PC-9 (cell line): ENCODE data around the gene SDF2L1. TPM values are rescaled to one million over a fixed set of nuclear protein-coding genes. Genes with fewer than 3 reads are reported as not detected.

Source experiments
- BruUV-seq: library from RNA; stranded (reverse); fragments of 400-500 nt; replicated peaks from 2 replicates; lab custom pipeline; 2021; lab: Mats Ljungman, UMichigan
- CTCF ChIA-PET: fragments of 300-600 bp; sonication (Branson Sonifier 250); formaldehyde crosslinking; loops from one replicate; lab custom pipeline; 2022; ENCODE audit warnings: antibody characterized with exemption; lab: Charles Lee
- POLR2A ChIA-PET: fragments of 300-600 bp; sonication (Branson Sonifier 250); formaldehyde crosslinking; loops from one replicate; lab custom pipeline; 2022; ENCODE audit warnings: antibody characterized with exemption; ENCODE audit not compliant: unreplicated experiment; lab: Charles Lee
- DNase-seq, 2 experiments: peaks; one replicate each; pipeline versions ENCODE4 v3.0.0 to v3.0.0-alpha.2; 2015 to 2022; ENCODE audit warnings: mixed read lengths in 1 of 2
- H2AFZ ChIP-seq: fragments of 200-600 bp; sonication (generic); 2 replicates; pipeline ENCODE4 v1.8.1; 2017; ENCODE audit warnings: antibody characterized with exemption
- H3F3A ChIP-seq: fragments of 200-600 bp; sonication (generic); 2 replicates; pipeline ENCODE4 v1.8.1; 2017; ENCODE audit warnings: antibody characterized with exemption, mild to moderate bottlenecking, low read depth; ENCODE audit not compliant: insufficient read depth
- H3K27ac ChIP-seq: fragments of 200-600 bp; sonication (generic); 2 replicates; pipeline ENCODE4 v1.6.1; 2016; ENCODE audit warnings: mixed run types
- H3K27me3 ChIP-seq: fragments of 200-600 bp; sonication (generic); 2 replicates; pipeline ENCODE4 v1.6.1; 2016; ENCODE audit warnings: low read depth, mixed run types; ENCODE audit not compliant: insufficient read depth
- H3K36me3 ChIP-seq: fragments of 200-600 bp; sonication (generic); 2 replicates; pipeline ENCODE4 v1.6.1; 2016; ENCODE audit warnings: low read depth, mixed run types
- H3K4me1 ChIP-seq: fragments of 200-600 bp; sonication (generic); replicated peaks from 2 replicates; pipeline ENCODE4 v1.6.1; 2016; ENCODE audit warnings: mixed run types; ENCODE audit not compliant: insufficient read depth
- H3K4me2 ChIP-seq: fragments of 200-600 bp; sonication (generic); 2 replicates; pipeline ENCODE4 v1.6.1; 2017; ENCODE audit warnings: mixed run types
- H3K4me3 ChIP-seq: fragments of 200-600 bp; sonication (generic); 2 replicates; pipeline ENCODE4 v1.6.1; 2016; ENCODE audit warnings: mixed run types
- H3K79me2 ChIP-seq: fragments of 200-600 bp; sonication (generic); 2 replicates; pipeline ENCODE4 v1.6.1; 2017; ENCODE audit warnings: low read depth, mixed run types
- H3K9me2 ChIP-seq: fragments of 200-600 bp; sonication (generic); 2 replicates; pipeline ENCODE4 v1.8.1; 2017; ENCODE audit warnings: mild to moderate bottlenecking; ENCODE audit not compliant: insufficient read depth
- H3K9me3 ChIP-seq: fragments of 200-600 bp; sonication (generic); 2 replicates; pipeline ENCODE4 v1.8.1; 2016; ENCODE audit warnings: low read depth; ENCODE audit not compliant: insufficient read depth
- H4K20me1 ChIP-seq: fragments of 200-600 bp; sonication (generic); 2 replicates; pipeline ENCODE4 v1.8.1; 2017; ENCODE audit not compliant: insufficient read depth
- EZH2 ChIP-seq: fragments of 200-600 bp; sonication (generic); IDR thresholded peaks from 2 replicates; pipeline ENCODE4 v1.8.0; 2017; ENCODE audit warnings: antibody characterized with exemption, low read depth
- intact Hi-C: fragments of 100-400 bp; cut with micrococcal nuclease; formaldehyde crosslinking; loops from one replicate; pipeline ENCODE4 v1.10.0; 2022; ENCODE audit not compliant: unreplicated experiment
- total RNA-seq: library from RNA; stranded (reverse); gene quantifications from 2 replicates; pipeline ENCODE4 v1.2.3, GENCODE V29; 2021
- TF ChIP-seq, protein P1 (sequence below): fragments of 200-600 bp; sonication (generic); conservative IDR thresholded peaks from 2 replicates; pipeline ENCODE4 v1.6.1; 2017; ENCODE audit warnings: mixed run types, antibody characterized with exemption, mild to moderate bottlenecking, moderate library complexity

SDF2L1 gene
- total RNA-seq, 1 experiment from 2014 or later = 22.5 TPM

DNA sequence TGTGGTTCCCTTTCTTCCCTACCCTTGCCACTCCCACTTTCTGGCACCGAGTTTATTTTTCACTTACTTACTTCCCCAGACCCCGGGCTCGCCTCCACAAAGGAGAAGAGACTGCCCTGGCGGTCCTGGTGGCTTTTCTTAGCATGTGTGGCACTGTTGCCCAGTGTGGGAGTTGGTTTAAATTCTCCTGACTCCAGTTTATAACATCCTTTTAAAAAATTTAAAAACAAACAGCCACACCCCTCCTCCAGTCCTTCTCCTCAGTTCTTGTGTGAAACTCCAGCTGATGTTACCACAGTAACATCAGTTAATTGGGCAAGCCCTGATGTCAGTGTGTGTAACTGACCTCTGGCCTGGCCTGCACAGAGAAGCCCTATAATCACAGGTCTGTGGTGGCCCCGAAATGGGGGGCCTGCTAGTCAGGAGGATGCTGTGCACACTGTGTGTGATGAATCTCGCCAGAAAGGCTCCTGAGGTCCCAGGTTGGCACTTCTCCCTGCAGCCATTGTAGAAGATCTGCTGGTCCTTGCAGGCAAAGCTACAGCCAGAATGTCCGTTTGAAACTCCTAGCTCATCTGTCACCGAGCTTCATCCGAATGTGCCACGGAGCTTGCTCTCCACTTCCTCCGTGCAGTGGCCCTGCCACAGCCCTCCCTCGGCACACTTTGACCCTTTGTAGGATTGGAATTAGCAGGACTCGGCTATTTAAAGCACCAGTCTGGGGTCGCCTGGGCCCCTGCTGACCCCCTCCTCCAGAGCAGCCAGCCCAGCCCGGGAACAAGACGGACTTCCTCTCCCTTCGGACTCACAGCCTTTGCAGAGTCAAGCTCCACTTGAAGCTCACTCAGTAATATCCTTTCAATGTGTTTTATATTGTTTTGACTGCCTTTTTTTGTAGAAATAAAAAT, 19.8 kb upstream of the SDF2L1 start:
- peaks cover 54% of the 10 kb centered on the region for H4K20me1 ChIP-seq
- POLR2A ChIA-PET = interaction anchor here (0.6 kb wide), 1 partner anchor 19 kb away, joined by 3 read pairs; no protein-coding TSS in a partner anchor

GRCh38 chr22:21622919-21623647, 19.0 kb upstream of the SDF2L1 start:
- ChIA-PET POLR2A (no interaction called here), CTCF (no interaction called here)
- Histone ChIP-seq H3K4me3 (no peak overlapping the region), H3K9me2 (no peaks in the 10 kb centered on the region), H3K4me2 (no peak overlapping the region), H3K36me3 (no peaks in the 10 kb centered on the region), H3F3A (peaks cover 48% of the 10 kb centered on the region), H3K9me3 (no peaks in the 10 kb centered on the region), H3K27ac (no peak overlapping the region), H3K4me1 (peaks cover 1% of the 10 kb centered on the region; the same call in 1 of the 2 replicates), H2AFZ (no peak overlapping the region), H4K20me1 (peaks cover 61% of the 10 kb centered on the region), H3K27me3 (no peaks in the 10 kb centered on the region), H3K79me2 (peaks cover 27% of the 10 kb centered on the region)
- no TSS peak for BruUV-seq
- intact Hi-C loops = no loop called here
- TF ChIP-seq EZH2 = no peak
- TF ChIP-seq, protein P1, sequence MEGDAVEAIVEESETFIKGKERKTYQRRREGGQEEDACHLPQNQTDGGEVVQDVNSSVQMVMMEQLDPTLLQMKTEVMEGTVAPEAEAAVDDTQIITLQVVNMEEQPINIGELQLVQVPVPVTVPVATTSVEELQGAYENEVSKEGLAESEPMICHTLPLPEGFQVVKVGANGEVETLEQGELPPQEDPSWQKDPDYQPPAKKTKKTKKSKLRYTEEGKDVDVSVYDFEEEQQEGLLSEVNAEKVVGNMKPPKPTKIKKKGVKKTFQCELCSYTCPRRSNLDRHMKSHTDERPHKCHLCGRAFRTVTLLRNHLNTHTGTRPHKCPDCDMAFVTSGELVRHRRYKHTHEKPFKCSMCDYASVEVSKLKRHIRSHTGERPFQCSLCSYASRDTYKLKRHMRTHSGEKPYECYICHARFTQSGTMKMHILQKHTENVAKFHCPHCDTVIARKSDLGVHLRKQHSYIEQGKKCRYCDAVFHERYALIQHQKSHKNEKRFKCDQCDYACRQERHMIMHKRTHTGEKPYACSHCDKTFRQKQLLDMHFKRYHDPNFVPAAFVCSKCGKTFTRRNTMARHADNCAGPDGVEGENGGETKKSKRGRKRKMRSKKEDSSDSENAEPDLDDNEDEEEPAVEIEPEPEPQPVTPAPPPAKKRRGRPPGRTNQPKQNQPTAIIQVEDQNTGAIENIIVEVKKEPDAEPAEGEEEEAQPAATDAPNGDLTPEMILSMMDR = no peak
- no peak for DNase-seq

More for the DNA sequence above, 19.8 kb upstream of the SDF2L1 start:
- Histone ChIP-seq H3K9me3 (no peaks in the 10 kb centered on the region), H2AFZ (no peak overlapping the region), H3K27me3 (no peaks in the 10 kb centered on the region), H3K4me2 (no peak overlapping the region), H3K4me3 (no peak overlapping the region), H3F3A (peaks cover 42% of the 10 kb centered on the region), H3K27ac (no peak overlapping the region), H3K4me1 (no peaks in the 10 kb centered on the region), H3K9me2 (no peaks in the 10 kb centered on the region), H3K36me3 (no peaks in the 10 kb centered on the region), H3K79me2 (peaks cover 19% of the 10 kb centered on the region)
- CTCF ChIA-PET = no interaction called here
- DNase-seq = no peak
- no TSS peak for BruUV-seq
- no peak for TF ChIP-seq EZH2
- TF ChIP-seq, protein P1 = no peak
- intact Hi-C loops = no loop called here

DNA sequence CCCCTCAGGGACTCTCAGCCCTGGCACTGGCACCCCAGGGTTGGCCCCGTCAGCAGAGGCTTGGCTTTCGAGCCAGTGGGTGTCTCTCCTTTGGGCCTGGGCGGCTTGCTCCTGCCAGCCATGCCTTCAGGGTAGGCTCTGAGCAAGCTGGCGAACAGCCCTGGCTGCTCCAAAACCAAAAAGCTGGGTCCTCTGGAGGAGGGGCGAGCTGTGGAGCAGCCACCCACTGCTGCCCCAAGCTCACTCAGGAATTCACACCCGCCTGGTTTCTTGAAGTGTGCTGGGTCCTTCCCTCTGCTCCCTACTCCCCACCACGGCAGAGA, 18.5 kb upstream of the SDF2L1 start:
- POLR2A ChIA-PET = no interaction called here
- Histone ChIP-seq H4K20me1 (peaks cover 62% of the 10 kb centered on the region), H3K36me3 (no peaks in the 10 kb centered on the region), H3K4me3 (no peak overlapping the region), H3K4me2 (no peak overlapping the region), H2AFZ (no peak overlapping the region), H3K27ac (no peak overlapping the region), H3K27me3 (no peaks in the 10 kb centered on the region), H3F3A (peaks cover 48% of the 10 kb centered on the region), H3K79me2 (peaks cover 32% of the 10 kb centered on the region), H3K9me3 (no peaks in the 10 kb centered on the region), H3K9me2 (no peaks in the 10 kb centered on the region), H3K4me1 (peaks cover 7% of the 10 kb centered on the region; the same call in 1 of the 2 replicates)
- TF ChIP-seq, protein P1 = no peak
- TF ChIP-seq EZH2 = no peak
- DNase-seq = no peak
- CTCF ChIA-PET = no interaction called here
- BruUV-seq = no TSS peak
- intact Hi-C loops = no loop called here
